ENCODE results near the gene SEMA6B. TPM values are rescaled to one million over a fixed set of nuclear protein-coding genes. Genes with fewer than 3 reads are reported as not detected.
"Not testable (repeated sequence)": the region's sequence is repeated elsewhere in the genome, so short reads cannot be mapped to it uniquely, and the experiment has no call there.

Gene SEMA6B
- polyA plus RNA-seq, 1 donor from 2014 or later = not detected

DNA sequence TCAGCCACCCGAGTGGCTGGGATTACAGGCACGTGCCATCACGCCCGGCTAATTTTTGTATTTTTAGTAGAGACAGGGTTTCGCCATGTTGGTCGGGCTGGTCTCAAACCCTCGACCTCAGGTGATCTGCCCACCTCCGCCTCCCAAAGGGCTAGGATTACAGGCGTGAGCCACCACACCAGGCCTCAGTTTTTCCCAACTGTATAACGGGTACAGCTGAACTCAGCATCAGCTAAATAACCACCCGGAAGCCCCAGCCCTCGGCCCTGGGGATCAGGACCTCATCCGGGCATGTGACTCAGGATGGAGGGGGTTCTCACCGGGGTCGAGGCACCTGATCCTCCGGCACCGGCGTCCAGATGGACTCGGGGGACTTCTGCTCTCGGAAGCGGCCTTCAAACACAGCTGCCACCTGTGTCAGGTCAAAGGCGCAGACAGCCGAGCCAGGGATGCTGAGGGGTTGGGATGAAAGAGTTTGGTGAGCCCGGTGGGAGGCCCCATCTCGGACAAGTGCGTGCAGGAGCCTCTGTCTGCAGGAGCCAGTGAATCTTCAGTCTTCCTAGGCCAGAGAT, 8.9 kb downstream of the SEMA6B start:
- H3K4me3 Mint-ChIP-seq = no peak overlapping the region
- H3K9me3 Mint-ChIP-seq = peaks cover 0 to 4% (median 0%) of the 10 kb centered on the region in 3 donors
- H3K27me3 Mint-ChIP-seq = peaks cover 9% of the 10 kb centered on the region
- no peaks in the 10 kb centered on the region for H3K4me1 Mint-ChIP-seq
- no peak overlapping the region for H3K27ac Mint-ChIP-seq
- no peaks in the 10 kb centered on the region for H3K36me3 Mint-ChIP-seq

DNA sequence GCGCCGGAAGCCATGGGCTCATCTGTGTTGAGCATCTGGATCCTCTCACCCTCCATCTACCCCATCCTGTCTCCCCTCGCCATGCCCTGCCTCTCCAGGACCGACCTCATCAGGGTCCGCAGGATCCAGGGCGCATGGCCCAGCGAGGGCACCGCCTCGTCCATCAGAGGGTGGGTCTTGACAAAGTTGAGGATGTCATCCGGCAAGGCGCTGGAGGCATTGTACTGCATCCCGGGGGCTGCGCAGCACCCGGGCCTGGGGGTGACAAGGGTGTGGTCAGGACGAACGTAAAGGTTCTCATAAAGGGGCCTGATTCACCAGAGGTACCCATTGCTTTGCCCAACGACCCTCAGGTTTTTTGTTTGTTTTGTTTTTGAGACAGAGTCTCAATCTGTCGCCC, 9.5 kb downstream of the SEMA6B start:
- H3K27ac Mint-ChIP-seq = no peak overlapping the region
- no peaks in the 10 kb centered on the region for H3K4me1 Mint-ChIP-seq
- H3K27me3 Mint-ChIP-seq = peaks cover 9% of the 10 kb centered on the region
- no peaks in the 10 kb centered on the region for H3K36me3 Mint-ChIP-seq
- H3K9me3 Mint-ChIP-seq = peaks cover 0 to 4% (median 0%) of the 10 kb centered on the region in 3 donors
- H3K4me3 Mint-ChIP-seq = no peak overlapping the region

DNA sequence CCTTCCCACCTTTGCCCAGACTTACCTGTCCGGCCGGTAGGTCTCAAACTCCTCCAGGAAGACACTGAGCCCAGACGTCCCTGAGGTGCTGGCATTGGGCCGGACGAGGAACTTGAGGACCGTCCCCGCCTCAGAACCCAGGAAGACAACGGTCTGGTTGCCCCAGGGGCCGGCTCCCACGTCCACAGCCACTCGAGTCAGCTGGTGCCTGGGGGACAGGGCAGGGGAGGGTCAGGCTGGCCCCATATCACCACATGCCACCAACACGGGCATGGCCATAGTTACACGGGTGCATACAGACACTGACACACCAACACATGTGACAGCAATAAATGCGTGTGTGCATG, 11.3 kb downstream of the SEMA6B start:
- Mint-ChIP-seq H3K27ac (no peak overlapping the region), H3K27me3 (peaks cover 9% of the 10 kb centered on the region), H3K9me3 (peaks cover 0 to 4% (median 0%) of the 10 kb centered on the region in 3 donors), H3K36me3 (no peaks in the 10 kb centered on the region), H3K4me3 (no peak overlapping the region), H3K4me1 (no peaks in the 10 kb centered on the region)

DNA sequence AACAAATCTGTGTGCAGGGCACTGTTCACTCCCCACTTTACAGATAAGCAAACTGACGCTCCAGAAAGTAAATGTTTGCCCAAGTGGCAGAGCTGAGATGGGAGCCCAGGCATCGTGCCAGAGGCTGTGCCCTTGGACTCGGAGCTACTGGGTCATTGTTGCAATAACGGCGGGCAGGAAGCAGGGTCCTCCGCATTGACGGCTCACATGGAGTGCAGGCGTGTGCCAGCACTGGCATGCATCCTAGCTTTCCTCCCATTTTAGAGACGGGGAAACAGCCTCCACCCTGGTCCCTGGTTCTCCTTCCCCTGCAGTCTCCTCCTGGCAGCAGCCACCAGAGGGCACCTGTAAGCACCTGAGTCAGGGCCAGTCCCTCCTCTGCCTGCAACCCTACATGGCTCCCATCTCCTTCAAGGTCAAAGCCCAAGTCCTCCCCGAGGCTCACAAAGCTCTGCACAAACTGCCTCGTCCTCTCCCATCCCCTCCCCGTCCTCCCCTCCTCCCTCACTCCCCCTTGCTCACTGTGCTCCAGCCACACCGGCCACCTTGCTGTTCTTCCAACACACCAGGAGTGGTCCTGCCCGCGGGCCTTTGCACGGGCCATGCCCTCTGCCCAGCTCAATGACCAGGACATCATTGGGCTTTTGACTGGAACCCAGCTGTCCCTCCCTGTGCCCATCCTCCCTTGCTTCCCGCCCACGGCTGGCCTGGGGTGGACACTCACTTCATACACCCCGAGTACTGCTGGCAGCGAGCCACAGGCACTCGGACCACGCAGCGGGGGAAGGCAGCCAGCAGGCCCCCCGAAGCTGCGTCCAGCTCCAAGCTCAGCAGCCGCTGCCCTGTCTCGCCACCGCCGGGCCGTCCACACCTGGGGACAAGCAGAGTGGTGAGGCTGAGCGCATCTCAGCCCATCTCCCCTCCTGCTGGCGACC, 11.9 kb downstream of the SEMA6B start:
- no peaks in the 10 kb centered on the region for H3K36me3 Mint-ChIP-seq

DNA sequence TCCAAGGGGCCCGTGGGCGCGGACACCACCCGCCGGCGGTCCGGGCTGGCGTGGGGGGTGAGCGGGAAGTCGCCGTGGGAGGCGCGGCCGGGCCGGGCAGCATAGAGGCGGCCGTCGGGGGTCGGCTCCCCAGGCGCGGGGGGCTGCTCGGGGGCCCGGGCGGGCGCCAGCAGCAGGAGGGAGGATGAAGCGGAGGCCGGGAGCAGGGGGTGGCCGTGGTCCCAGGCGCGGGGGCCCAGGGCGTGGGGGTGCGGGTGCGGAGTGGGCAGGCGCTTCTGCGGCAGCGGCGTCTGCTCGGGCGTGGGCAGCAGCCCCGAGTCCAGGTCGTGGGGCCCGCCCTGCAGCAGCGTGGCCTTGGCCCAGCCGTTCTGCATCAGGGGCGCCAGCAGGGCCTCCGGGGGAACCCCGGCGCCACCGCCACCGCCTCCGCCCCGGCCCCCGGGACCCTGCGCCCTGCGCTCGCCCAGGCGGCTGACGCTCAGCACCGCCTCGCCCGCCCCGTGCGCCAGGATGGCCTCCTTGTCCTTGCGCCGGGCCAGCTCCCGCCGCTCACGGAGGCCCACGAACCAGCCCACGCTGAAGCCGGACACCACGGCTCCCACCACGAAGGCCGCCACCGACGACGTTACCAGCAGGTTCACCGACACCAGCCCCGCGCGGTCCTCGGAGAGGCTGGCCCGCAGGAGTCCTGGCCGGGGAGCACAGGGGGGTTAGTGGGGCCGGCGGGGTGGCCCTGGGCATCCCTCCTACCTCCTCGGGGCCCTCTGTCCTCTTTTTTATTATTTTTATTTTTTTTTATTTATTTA, 15.4 kb downstream of the SEMA6B start:
- H3K36me3 Mint-ChIP-seq = no peaks in the 10 kb centered on the region
- peaks cover 6 to 11% (median 9%) of the 10 kb centered on the region in 3 donors for H3K4me1 Mint-ChIP-seq
- H3K4me3 Mint-ChIP-seq = no peak overlapping the region
- peaks cover 3% of the 10 kb centered on the region for H3K27me3 Mint-ChIP-seq
- no peak overlapping the region for H3K27ac Mint-ChIP-seq
- peaks cover 0 to 2% (median 0%) of the 10 kb centered on the region in 3 donors for H3K9me3 Mint-ChIP-seq

More for the DNA sequence above, 11.9 kb downstream of the SEMA6B start:
- Mint-ChIP-seq H3K27me3 (peaks cover 7% of the 10 kb centered on the region), H3K27ac (no peak overlapping the region), H3K4me1 (no peaks in the 10 kb centered on the region), H3K9me3 (no peaks in the 10 kb centered on the region), H3K4me3 (peak overlapping the region in 1 of 4 donors; percentile 25)

DNA sequence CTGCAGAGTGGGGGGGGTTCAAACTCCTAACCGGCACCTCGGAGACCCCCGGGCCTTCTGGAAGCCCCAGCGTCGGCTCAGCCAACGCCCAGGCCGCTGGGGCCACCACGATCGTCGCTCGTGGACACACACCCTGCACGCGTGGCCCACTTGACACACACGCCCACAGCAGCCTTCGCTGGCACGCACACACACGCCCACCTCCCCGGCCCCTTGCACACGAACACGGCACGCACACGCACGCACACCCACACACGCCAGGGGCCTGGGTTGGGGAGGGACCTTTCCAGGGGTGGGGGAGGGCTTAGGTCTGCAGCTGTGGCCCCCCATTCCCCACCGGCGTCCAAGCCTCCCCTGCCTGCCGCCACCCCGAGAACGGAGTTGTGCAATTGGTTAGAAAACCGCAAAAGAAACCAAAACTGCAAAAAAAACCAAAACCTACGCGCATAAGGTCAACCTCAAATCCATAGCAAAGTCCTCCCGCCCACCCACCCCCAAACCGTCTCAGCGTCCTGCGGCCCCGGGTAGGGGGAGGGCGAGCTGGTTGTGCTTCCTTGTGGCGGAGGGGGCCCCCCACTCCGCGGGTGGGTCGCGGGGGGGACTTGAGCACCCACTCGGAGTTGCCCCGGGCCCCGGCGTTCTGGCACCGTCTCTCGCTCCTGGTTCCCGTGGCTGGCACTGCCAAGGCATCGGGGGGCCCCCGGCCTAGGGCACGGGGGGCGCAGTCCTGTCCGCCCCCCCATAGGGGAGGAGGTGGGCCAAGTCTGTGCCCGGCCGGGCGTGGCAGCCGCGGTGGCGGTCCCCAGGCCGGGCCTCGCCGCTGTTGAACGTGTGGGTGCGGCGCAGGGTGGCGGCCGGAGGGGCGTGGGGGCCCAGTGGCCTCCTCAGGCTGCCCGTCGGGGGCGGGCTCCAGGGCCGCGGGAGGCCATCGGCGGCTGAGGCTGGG, 16.3 kb downstream of the SEMA6B start:
- Mint-ChIP-seq H3K36me3 (no peaks in the 10 kb centered on the region), H3K4me3 (no peak overlapping the region)

DNA sequence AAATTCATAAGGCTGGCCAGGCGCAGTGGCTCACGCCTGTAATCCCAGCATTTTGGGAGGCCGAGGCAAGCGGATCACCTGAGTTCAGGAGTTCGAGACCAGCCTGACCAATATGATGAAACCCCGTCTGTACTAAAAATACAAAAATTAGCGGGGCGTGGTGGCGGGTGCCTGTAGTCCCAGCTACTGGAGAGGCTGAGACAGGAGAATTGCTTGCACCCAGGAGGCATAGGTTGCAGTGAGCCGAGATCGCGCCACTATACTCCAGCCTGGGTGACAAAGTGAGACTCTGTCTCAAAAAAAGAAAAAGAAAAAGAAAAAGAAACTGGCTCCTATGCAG, 17.7 kb downstream of the SEMA6B start:
- H3K27ac Mint-ChIP-seq, H3K27me3 Mint-ChIP-seq, H3K4me3 Mint-ChIP-seq, H3K9me3 Mint-ChIP-seq, H3K36me3 Mint-ChIP-seq: not testable (repeated sequence)
- H3K4me1 Mint-ChIP-seq = peaks cover 6 to 11% (median 9%) of the 10 kb centered on the region in 3 donors

More for the DNA sequence above, 16.3 kb downstream of the SEMA6B start:
- peaks cover 0 to 2% (median 0%) of the 10 kb centered on the region in 3 donors for H3K9me3 Mint-ChIP-seq
- no peak overlapping the region for H3K27ac Mint-ChIP-seq
- peaks cover 6 to 11% (median 9%) of the 10 kb centered on the region in 3 donors for H3K4me1 Mint-ChIP-seq
- H3K27me3 Mint-ChIP-seq = peaks cover 3% of the 10 kb centered on the region

DNA sequence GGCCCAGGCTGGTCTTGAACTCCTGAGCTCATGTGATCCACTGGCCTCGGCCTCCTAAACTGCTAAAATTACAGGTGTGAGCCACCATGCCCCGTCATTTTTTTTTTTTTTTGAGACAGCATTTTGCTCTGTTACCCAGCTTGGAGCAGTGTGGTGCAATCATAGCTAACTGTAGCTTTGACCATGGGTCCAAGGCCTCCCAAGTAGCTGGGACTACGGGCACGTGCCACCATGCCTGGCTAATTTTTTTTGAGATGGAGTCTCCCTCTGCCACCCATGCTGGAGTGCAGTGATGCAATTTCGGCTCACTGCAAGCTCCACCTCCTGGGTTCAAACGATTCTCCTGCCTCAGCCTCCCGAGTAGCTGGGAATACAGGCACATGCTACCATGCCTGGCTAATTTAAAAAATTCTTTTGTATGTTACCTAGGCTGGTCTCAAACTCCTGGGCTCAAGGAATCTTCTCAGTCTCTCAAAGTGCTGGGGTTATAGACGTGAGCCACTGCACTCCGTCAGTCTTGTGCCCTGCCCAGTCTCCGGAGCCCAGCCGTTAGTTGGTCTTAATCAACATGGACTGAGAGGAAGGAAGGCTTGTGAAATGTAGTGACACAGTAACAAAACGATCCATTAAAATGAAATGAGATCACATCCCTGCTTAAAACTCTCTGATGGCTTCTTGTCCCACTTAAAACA, 18.2 kb downstream of the SEMA6B start:
- Mint-ChIP-seq H3K9me3 (peaks cover 0 to 2% (median 0%) of the 10 kb centered on the region in 3 donors), H3K36me3 (no peaks in the 10 kb centered on the region), H3K27ac (no peak overlapping the region), H3K4me1 (peaks cover 6 to 11% (median 9%) of the 10 kb centered on the region in 3 donors), H3K4me3 (no peak overlapping the region), H3K27me3 (peaks cover 12% of the 10 kb centered on the region)

DNA sequence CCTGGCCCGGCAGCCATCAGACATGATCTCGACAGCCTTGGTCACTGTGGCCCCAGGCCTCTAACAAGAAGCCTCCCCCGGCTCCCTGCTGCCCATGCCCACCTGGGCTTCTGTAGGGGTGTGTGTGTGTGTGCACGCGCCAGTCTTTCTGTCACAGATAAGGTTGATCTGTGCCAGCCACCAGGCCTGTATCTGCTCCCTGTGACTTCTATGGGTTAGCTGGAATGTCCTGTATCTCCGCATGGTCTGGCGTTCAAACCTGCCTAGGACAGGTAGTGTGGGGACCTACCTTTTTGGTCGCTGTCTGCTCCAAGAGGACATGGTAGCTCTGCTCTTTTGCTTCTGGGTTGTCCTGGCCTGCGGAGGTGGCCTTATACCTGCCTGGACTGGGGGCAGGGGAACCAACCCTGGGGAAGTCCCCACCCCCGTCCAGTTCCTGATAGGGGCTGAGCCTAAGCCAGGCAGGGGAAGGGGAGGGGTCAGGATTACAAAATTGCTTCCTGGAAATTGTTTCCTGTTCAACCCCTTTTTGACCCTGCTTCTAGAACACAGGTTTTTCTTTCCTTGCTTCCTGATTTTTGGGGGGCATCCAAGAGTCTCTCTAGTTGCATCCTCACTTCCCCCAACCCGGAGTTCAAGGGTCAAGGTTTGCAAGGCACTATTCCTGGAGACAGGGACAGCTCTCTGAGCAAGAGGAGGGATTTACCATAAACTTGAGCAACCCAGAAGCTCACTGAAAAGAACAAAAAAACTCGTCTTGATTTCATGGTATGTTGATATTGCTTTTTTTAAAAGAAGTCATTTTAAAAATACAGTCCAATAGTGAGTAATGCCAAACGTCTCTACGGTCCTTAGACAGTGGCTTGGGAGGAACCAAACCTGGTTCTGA, 19.5 kb downstream of the SEMA6B start, which contains the start of gene LRG1:
TSS of gene LRG1 (minus strand) at position 344 of the 889 bp plus-strand sequence. CDS start at position 321, 23 bp downstream.
- Mint-ChIP-seq H3K27ac (peak within 1 kb of the TSS in 1 of 3 donors; percentile 13), H3K9me3 (peaks cover 0 to 2% (median 0%) of the 10 kb centered on the region in 3 donors), H3K27me3 (peaks cover 15% of the 10 kb centered on the region), H3K4me3 (peak within 1 kb of the TSS in 3 of 4 donors; percentile 60 to 89 (median 69)), H3K4me1 (peaks cover 6 to 13% (median 11%) of the 10 kb centered on the region in 3 donors), H3K36me3 (no peaks in the 10 kb centered on the region)

DNA sequence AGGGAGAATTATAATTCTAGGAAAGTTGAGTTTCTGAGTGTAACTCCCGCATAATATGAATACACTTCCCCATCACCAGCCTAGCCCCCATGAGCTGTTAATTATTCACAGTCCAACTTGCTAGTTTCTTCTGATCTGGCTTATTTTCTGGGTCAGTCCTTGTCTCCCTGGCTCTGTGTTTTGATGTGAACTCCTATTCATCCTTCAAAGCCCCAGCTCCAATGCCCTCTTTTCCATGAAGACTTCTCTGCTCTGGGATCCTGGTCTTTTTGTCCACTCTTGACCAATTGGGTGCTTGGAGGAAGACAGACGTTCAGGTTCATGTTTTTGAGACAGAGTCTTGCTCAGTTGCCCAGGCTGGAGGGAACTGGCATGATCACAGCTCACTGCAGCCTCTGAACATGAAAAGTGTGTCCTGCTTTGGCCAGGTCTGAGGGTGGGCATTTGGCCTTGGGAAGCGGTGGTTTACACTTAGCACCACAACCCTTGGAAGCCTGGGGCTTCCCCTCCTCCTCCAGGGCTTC, 20.3 kb downstream of the SEMA6B start:
- Mint-ChIP-seq H3K4me3 (no peak overlapping the region), H3K4me1 (peaks cover 7 to 14% (median 11%) of the 10 kb centered on the region in 3 donors), H3K27me3 (peaks cover 15% of the 10 kb centered on the region), H3K27ac (no peak overlapping the region), H3K9me3 (peaks cover 0 to 2% (median 0%) of the 10 kb centered on the region in 3 donors), H3K36me3 (no peaks in the 10 kb centered on the region)

DNA sequence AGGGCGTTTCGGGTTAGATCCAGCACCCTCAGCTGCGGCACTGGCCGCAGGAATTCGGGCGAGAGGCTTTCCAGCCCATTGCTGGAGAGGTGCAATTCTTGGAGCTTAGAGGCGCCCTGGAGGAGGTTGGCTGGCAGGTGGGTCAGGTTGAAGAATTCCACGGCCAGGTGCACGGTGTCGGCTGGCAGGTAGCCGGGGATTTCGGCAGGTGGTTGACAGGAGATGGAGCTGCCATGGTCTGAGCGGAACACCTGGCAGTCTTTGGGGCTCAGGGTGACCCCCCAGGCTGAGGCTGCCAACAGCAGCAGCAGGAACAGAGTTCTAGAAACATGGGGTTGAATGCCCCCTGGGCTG, 20.9 kb downstream of the SEMA6B start:
- peaks cover 7 to 14% (median 11%) of the 10 kb centered on the region in 3 donors for H3K4me1 Mint-ChIP-seq
- H3K27ac Mint-ChIP-seq = no peak overlapping the region
- peaks cover 16% of the 10 kb centered on the region for H3K27me3 Mint-ChIP-seq
- no peaks in the 10 kb centered on the region for H3K36me3 Mint-ChIP-seq
- H3K9me3 Mint-ChIP-seq = peaks cover 0 to 2% (median 0%) of the 10 kb centered on the region in 3 donors
- no peak overlapping the region for H3K4me3 Mint-ChIP-seq

DNA sequence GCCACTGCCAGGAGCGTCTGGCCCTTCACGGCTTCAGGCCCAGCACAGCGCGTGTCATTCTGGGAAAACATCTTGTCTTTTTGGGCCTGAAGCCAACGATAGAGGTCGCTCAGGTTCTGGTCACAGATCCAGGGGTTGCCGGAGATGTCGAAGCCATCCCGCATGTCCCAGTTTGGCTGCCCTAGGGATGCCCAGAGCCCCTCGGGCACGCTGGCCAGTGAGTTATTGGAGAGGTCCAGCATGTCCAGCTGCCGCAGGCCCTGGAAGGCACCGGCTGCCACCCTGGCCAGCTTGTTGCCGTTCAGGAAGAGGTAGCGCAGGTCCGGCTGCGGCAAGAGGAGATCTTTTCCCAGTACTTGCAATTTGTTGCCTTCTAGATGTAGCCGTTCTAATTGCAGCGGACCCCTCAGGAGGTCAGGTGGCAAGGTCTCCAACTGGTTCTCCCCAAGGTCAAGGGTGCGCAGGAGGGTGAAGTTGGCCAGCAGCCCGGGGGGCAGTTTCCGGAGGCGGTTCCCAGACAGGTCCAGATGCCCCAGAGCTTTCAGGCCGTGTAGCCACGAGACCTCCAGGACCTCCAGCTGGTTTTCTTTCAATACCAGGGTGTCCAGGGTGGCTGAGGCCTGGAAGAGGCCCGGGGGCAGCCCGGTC, 21.4 kb downstream of the SEMA6B start:
- Mint-ChIP-seq H3K36me3 (no peaks in the 10 kb centered on the region), H3K9me3 (peaks cover 0 to 2% (median 0%) of the 10 kb centered on the region in 3 donors), H3K4me3 (no peak overlapping the region), H3K27ac (no peak overlapping the region), H3K27me3 (peaks cover 18% of the 10 kb centered on the region), H3K4me1 (peaks cover 7 to 17% (median 15%) of the 10 kb centered on the region in 3 donors)
